ENCODE results near the gene PCGF1.
"Not testable (repeated sequence)": the region's sequence is repeated elsewhere in the genome, so short reads cannot be mapped to it uniquely, and the experiment has no call there.

DNA sequence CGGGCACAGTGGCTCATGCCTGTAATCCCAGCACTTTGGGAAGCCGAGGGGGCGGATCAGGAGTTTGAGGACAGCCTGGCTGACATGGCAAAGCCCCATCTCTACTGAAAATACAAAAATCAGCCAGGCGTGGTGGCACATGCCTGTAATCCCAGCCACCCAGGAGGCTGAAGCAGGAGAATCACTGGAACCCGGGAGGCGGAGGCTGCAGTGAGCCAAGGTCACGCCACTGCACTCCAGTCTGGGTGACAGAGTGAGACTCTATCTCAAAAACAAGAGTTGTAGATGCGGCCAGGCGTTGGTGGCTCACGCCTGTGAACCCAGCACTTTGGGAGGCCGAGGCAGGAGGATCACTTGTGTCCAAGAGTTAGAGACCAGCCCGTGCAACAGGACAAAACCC, 36.8 kb downstream of the PCGF1 start:
- TF ChIP-seq, protein P1, sequence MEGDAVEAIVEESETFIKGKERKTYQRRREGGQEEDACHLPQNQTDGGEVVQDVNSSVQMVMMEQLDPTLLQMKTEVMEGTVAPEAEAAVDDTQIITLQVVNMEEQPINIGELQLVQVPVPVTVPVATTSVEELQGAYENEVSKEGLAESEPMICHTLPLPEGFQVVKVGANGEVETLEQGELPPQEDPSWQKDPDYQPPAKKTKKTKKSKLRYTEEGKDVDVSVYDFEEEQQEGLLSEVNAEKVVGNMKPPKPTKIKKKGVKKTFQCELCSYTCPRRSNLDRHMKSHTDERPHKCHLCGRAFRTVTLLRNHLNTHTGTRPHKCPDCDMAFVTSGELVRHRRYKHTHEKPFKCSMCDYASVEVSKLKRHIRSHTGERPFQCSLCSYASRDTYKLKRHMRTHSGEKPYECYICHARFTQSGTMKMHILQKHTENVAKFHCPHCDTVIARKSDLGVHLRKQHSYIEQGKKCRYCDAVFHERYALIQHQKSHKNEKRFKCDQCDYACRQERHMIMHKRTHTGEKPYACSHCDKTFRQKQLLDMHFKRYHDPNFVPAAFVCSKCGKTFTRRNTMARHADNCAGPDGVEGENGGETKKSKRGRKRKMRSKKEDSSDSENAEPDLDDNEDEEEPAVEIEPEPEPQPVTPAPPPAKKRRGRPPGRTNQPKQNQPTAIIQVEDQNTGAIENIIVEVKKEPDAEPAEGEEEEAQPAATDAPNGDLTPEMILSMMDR (IDR thresholded peaks at IDR 0.05 in 2 of 3, conservative IDR thresholded peaks at IDR 0.05 in 1 of 3; ENCODE audit: borderline replicate concordance in 1 of 3, insufficient read depth in 1 of 3, low read depth in 2 of 3, low read length in 2 of 3), result not testable (repeated sequence)
- not testable (repeated sequence) for TF ChIP-seq SIN3A (IDR thresholded peaks at IDR 0.05; ENCODE audit: low read depth); SP1 (IDR thresholded peaks at IDR 0.05; ENCODE audit: low read depth); ZFX (IDR thresholded peaks at IDR 0.05); YY1 (IDR thresholded peaks at IDR 0.05; ENCODE audit: extremely low read depth, insufficient replicate concordance, low read depth, low read length); POLR2A (IDR thresholded peaks at IDR 0.05; ENCODE audit: borderline replicate concordance, extremely low read depth, insufficient read depth, insufficient read length); CBX3 (IDR thresholded peaks at IDR 0.05; ENCODE audit: low read depth); EZH2phosphoT487 (IDR thresholded peaks at IDR 0.05; ENCODE audit: borderline replicate concordance); CEBPB (IDR thresholded peaks at IDR 0.05; ENCODE audit: low read depth); EGR1 (IDR thresholded peaks at IDR 0.05; ENCODE audit: low read depth)
- TF ChIP-seq, protein P2, sequence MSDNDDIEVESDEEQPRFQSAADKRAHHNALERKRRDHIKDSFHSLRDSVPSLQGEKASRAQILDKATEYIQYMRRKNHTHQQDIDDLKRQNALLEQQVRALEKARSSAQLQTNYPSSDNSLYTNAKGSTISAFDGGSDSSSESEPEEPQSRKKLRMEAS (IDR thresholded peaks at IDR 0.05), result not testable (repeated sequence)
- TF ChIP-seq, protein P3, sequence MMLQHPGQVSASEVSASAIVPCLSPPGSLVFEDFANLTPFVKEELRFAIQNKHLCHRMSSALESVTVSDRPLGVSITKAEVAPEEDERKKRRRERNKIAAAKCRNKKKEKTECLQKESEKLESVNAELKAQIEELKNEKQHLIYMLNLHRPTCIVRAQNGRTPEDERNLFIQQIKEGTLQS (IDR thresholded peaks at IDR 0.05), result not testable (repeated sequence)
- TF ChIP-seq POLR2AphosphoS5 (IDR thresholded peaks at IDR 0.05; ENCODE audit: low read depth, low read length), result peak; percentile 13; the same call in 1 of the 2 replicates
- TF ChIP-seq, protein P4, sequence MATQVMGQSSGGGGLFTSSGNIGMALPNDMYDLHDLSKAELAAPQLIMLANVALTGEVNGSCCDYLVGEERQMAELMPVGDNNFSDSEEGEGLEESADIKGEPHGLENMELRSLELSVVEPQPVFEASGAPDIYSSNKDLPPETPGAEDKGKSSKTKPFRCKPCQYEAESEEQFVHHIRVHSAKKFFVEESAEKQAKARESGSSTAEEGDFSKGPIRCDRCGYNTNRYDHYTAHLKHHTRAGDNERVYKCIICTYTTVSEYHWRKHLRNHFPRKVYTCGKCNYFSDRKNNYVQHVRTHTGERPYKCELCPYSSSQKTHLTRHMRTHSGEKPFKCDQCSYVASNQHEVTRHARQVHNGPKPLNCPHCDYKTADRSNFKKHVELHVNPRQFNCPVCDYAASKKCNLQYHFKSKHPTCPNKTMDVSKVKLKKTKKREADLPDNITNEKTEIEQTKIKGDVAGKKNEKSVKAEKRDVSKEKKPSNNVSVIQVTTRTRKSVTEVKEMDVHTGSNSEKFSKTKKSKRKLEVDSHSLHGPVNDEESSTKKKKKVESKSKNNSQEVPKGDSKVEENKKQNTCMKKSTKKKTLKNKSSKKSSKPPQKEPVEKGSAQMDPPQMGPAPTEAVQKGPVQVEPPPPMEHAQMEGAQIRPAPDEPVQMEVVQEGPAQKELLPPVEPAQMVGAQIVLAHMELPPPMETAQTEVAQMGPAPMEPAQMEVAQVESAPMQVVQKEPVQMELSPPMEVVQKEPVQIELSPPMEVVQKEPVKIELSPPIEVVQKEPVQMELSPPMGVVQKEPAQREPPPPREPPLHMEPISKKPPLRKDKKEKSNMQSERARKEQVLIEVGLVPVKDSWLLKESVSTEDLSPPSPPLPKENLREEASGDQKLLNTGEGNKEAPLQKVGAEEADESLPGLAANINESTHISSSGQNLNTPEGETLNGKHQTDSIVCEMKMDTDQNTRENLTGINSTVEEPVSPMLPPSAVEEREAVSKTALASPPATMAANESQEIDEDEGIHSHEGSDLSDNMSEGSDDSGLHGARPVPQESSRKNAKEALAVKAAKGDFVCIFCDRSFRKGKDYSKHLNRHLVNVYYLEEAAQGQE (IDR thresholded peaks at IDR 0.05; ENCODE audit: low read depth), result not testable (repeated sequence)
